ENCODE measurements around the gene SEMA3F. TPM values are rescaled to one million over a fixed set of nuclear protein-coding genes. Genes with fewer than 3 reads are reported as not detected.
A peak's percentile ranks its signal among the peaks of the same experiment; 100 is the strongest.
"Not testable (repeated sequence)": the region's sequence is repeated elsewhere in the genome, so short reads cannot be mapped to it uniquely, and the experiment has no call there.

The SEMA3F gene
- polyA plus RNA-seq, 3 donors, result 57.6 to 81.6 (median 63.1) TPM

GRCh38 chr3:50202353-50203112, 47.4 kb downstream of the SEMA3F start:
- DNase-seq (ENCODE audit: extremely low read depth in 1 of 11, low read depth in 9 of 11, low spot score in 4 of 11), result no peak

GRCh38 chr3:50203113-50203808, 48.1 kb downstream of the SEMA3F start:
- DNase-seq (ENCODE audit: extremely low read depth in 1 of 11, low read depth in 9 of 11, low spot score in 4 of 11), result no peak

- DNase-seq (ENCODE audit: extremely low read depth in 1 of 11, low read depth in 9 of 11, low spot score in 4 of 11), result no peak
These were observed 49.0 kb downstream of the SEMA3F start for GRCh38 chr3:50203809-50204803.

- peak in 2 of 11 donors; percentile 39 to 42 for DNase-seq (ENCODE audit: extremely low read depth in 1 of 11, low read depth in 9 of 11, low spot score in 4 of 11)
These were observed 49.8 kb downstream of the SEMA3F start, which contains the start of gene SLC38A3 for GRCh38 chr3:50204804-50205412. TSS of gene SLC38A3 (plus strand) at chr3:50205271. CDS start at chr3:50214200, 8,929 bp downstream.

GRCh38 chr3:50205413-50206276, 50.5 kb downstream of the SEMA3F start:
- DNase-seq (ENCODE audit: extremely low read depth in 1 of 11, low read depth in 9 of 11, low spot score in 4 of 11), result no peak

- DNase-seq (ENCODE audit: extremely low read depth in 1 of 11, low read depth in 9 of 11, low spot score in 4 of 11), result no peak
These were observed 52.4 kb downstream of the SEMA3F start for GRCh38 chr3:50207359-50208042.

GRCh38 chr3:50208677-50209344, 53.7 kb downstream of the SEMA3F start:
- no peak for DNase-seq (ENCODE audit: extremely low read depth in 1 of 11, low read depth in 9 of 11, low spot score in 4 of 11)

GRCh38 chr3:50210176-50210509, 55.0 kb downstream of the SEMA3F start:
- no peak for DNase-seq (ENCODE audit: extremely low read depth in 1 of 11, low read depth in 9 of 11, low spot score in 4 of 11)

- DNase-seq (ENCODE audit: extremely low read depth in 1 of 11, low read depth in 9 of 11, low spot score in 4 of 11), result no peak
These were observed 55.6 kb downstream of the SEMA3F start for GRCh38 chr3:50210510-50211367.

GRCh38 chr3:50211368-50211717, 56.2 kb downstream of the SEMA3F start:
- not testable (repeated sequence) for DNase-seq (ENCODE audit: extremely low read depth in 1 of 11, low read depth in 9 of 11, low spot score in 4 of 11)

GRCh38 chr3:50211930-50212329, 56.8 kb downstream of the SEMA3F start:
- no peak for DNase-seq (ENCODE audit: extremely low read depth in 1 of 11, low read depth in 9 of 11, low spot score in 4 of 11)

- DNase-seq (ENCODE audit: extremely low read depth in 1 of 11, low read depth in 9 of 11, low spot score in 4 of 11), result no peak
These were observed 57.4 kb downstream of the SEMA3F start for GRCh38 chr3:50212502-50212901.

GRCh38 chr3:50212971-50213370, 57.8 kb downstream of the SEMA3F start:
- DNase-seq (ENCODE audit: extremely low read depth in 1 of 11, low read depth in 9 of 11, low spot score in 4 of 11), result no peak

- DNase-seq (ENCODE audit: extremely low read depth in 1 of 11, low read depth in 9 of 11, low spot score in 4 of 11), result no peak
These were observed 58.2 kb downstream of the SEMA3F start for GRCh38 chr3:50213373-50213772.

- no peak for DNase-seq (ENCODE audit: extremely low read depth in 1 of 11, low read depth in 9 of 11, low spot score in 4 of 11)
These were observed 59.7 kb downstream of the SEMA3F start for GRCh38 chr3:50214824-50215223.

GRCh38 chr3:50215529-50215928, 60.4 kb downstream of the SEMA3F start:
- DNase-seq (ENCODE audit: extremely low read depth in 1 of 11, low read depth in 9 of 11, low spot score in 4 of 11), result no peak

Data from renal cortex interstitium (tissue), 11 donors.